ENCODE measurements around the gene OR2G2. TPM values are rescaled to one million over a fixed set of nuclear protein-coding genes. Genes with fewer than 3 reads are reported as not detected.
A peak's percentile ranks its signal among the peaks of the same experiment; 100 is the strongest.

The OR2G2 gene, protein sequence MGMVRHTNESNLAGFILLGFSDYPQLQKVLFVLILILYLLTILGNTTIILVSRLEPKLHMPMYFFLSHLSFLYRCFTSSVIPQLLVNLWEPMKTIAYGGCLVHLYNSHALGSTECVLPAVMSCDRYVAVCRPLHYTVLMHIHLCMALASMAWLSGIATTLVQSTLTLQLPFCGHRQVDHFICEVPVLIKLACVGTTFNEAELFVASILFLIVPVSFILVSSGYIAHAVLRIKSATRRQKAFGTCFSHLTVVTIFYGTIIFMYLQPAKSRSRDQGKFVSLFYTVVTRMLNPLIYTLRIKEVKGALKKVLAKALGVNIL
- not detected for total RNA-seq (ENCODE audit: insufficient read depth, low replicate concordance)

DNA sequence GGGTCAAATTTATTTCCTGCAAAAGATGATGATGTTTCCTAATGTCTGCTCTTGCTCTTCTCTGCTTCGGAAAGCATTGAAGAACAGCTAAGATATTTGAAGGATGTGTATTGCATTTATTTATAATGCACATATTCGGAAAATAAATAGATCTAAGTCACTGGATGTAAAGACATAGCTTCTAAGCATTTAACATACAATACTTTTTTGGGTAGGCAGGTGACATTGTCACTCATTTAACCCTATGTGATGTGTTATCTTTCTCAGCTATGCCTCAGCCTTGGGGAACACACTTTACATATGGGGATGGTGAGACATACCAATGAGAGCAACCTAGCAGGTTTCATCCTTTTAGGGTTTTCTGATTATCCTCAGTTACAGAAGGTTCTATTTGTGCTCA is at the start of gene OR2G2:
OR2G2 (plus strand) TSS at position 301 of the 400 bp plus-strand sequence; CDS start at position 301, 0 bp downstream.
- DNase-seq (ENCODE audit: low spot score), result no peak

DNA sequence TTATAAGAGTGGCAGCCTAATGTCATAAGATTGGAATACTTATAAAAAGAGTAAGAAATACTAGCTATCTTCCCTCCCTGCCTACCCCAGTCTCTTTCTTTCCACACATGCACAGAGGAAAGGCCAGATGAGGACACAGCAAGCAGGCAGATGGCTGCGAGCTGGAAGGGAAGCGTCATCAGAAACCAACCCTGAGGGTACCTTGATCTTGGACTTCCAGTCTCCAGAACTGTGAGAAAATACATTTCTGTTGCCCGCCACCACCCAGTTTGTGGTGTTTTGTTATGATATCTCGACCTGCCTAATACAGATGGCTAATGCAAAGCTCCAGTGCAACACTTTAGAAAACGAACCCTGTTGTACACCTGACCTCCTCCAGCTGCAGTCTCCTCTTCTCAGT is 49.6 kb upstream of the OR2G2 start:
- DNase-seq (ENCODE audit: low spot score), result no peak

DNA sequence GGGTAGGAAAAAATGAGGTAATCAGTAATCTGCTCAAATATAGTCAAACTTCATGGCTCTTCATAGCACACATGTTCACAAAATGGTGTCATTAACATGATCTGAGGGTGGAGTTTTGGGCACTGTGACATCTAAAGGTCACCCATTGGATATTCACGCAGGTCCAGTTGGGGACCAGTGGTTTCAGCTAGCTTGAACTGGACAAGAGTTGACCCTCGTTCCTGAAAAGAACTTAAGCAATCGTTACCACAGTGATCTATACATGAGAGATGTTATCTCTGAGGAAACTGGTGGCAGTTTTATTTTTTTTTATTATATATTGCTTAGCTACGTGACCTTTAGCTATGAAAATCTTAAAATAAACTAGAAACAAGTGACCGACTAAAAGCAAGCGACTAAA is 48.9 kb upstream of the OR2G2 start:
- DNase-seq (ENCODE audit: low spot score), result no peak

DNA sequence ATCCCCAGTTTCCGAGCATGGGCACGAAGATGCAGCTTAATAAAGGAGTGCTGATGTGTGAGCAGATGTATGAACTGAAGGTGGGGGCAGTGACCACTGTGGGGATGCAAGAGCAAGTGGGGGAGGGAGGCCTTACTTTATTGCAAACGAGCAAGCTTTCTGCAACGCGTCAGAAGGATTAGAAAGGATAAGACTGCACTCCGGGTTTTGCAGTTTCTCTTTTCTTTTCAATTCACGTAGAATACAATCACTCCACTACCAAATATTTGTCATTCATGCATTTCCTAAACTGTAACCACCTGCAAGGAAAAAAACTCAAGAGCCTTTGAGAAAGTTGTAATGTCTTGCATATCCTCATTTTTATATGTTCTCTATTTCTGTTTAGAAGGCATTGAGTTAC is 47.6 kb upstream of the OR2G2 start:
- peak; percentile 47 for DNase-seq (ENCODE audit: low spot score)

DNA sequence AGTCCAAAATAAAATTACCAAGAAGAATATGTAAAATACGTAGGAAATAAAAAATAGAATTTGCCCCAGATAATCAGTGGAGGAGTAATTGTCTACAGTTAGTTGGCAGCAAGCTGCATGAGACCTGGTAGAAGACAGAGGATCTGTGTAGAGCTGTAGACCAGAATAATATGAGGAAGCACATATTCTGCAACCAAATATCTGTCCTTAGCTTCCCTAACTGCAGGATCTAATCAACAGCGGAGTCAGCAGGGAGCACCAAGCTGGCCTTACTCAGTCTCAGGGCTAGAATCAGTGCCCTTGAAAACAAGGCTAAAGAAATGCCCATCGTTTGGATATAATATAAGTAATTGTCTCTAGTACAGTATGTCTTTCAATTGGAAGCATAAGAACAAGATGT is 45.3 kb upstream of the OR2G2 start:
- DNase-seq (ENCODE audit: low spot score), result no peak

DNA sequence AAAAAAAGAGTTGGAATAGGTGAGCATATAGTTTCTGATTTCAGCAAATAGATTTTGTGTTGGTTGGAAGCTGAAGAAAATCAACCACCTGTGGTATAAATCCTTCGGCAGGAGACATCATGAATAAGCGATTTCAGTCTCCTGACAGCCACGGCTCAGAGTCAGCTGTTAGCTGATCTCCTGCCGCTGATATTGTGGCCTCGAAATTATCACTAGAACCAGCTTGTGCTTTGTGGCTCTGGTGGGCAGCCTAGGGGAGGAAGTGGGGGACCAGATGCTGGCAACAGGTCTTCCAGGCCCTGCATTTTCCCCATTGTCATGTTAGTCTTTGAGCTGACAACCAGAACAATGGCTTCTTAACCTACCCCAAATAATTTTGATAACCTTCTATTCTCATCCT is 40.1 kb upstream of the OR2G2 start:
- no peak for DNase-seq (ENCODE audit: low spot score)

DNA sequence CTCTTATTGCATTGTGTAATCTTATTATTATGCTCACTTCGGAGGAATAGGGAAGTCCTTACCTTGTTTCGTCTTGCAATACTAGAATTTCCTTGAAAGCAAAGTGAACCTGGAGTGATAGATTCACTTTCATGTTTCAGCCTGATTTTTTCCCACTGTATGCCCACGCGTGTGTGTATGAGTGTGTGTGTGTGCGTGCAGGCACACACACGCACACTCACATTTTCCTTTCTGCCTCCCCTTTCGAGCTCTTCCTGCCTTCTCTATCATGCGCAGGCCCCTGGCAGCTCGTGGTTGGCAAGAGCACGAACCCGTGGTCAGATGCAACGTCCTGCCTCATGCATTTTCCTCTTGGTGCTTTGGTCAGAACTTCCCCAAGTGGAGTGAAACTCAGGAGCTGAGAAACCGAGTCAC is 39.4 kb upstream of the OR2G2 start, which contains the start of gene GCSAML:
GCSAML (plus strand) TSS at position 366 of the 414 bp plus-strand sequence. CDS start 58 bp downstream, outside the sequence.
- DNase-seq (ENCODE audit: low spot score), result no peak

DNA sequence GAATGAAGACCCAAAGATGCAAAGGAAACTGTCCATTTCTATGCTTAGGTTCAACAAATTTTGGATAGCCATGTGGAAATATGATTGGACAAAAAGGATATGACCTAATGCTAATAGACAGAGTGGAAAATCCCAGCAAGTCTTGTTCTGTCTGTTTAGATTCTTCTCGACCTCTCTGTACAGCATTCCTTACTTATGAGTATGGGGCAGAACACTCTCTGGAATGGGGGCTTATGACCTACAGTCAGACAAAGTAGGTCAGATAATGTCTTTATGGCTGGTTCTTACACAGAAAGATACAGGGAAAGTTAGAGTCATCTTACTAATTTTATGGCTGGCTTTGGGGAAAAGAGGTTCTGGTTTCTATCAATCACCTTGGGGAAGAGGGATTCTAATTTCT is 36.4 kb upstream of the OR2G2 start:
- DNase-seq (ENCODE audit: low spot score), result peak; percentile 90

DNA sequence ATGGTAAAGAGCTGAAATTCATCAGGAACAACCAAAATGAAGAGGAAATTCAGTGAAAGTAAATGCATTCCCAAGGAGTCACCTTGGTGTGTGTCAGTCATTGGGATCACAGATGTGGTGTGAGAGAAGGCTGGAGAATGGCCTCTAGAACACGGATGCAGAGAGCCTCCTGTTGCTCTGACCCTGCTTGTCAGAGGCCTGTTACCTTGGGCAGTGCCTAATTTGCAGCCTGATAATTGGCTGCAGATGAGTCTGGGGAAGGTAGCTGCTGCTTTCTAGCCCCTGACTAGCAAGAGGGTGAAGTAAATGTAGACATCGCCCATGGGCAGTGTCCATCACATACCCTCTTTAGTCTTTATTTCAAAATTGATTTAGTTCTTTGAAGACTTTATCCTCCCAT is 35.9 kb upstream of the OR2G2 start:
- no peak for DNase-seq (ENCODE audit: low spot score)

DNA sequence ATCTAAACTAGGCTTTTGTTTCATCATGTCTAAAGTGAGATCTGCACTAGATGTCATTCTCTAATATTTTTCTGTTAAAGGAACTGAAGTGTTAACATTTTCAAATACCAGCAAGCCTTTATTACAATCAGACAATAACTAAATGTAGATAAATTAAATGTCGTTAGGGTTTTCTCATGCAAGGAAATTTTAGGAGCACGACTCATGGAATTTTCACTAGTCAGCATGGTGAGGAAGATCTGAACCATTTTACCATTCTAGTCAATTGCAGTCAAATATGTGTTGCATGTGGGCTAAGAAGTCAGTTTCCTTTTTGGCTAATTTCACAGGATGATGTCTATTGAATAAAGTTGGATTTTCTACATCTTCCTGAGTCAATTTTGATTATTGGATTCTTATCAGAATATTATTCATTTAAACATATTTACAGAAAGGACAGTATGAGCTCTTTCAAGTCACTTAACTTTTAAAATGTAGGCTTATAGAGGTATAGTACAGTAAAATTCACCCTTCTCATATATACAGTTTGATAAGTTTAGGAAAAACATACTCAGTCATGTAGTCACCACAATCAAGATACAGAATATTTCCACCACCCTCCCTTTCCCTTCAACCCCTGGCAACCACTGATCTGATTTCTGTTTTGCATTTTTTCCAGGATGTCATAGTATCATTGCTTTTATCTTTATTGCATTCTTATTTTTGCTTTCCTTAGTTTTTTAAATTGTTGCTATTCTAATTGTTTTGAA is 30.1 kb upstream of the OR2G2 start:
- DNase-seq (ENCODE audit: low spot score), result peak; percentile 20

DNA sequence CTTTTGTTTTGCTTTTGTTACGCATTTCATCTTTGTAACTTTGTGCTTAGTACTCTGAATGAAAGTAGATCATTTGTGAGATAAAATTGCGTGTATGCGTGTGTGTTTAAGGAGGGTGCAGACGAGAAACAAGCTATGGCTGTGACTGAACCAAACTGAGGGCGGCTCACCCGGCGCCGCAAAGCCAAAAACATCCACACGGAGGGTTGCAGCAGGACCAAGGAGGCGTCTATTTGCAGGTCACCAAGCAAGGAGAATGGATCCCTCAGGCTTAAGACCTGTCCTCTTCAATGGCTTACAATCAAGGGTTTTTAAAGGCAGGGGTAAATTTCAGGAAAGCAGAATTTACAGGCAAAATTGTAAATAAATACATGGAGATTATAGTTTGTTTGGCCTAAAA is 26.4 kb upstream of the OR2G2 start:
- no peak for DNase-seq (ENCODE audit: low spot score)

DNA sequence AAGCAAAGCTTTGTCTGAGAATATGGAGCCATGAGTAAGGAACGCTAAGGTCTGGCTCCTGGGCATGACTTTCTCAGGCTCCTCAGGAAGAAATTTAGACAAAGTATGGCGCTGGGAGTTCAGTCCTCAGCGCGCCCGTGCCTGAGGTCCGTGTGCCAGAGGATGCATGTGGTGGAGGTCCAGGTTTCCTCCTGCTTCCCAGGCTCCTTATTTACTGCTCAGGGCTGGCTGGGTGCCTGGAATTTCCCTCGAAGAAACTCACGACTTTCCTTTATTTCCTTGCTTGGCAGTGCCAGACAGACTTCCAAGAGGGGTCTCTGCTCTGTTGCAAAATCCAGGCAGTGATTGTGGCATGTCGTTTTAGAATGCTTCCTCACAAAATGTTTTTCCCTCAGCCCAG is 26.0 kb upstream of the OR2G2 start:
- DNase-seq (ENCODE audit: low spot score), result no peak

DNA sequence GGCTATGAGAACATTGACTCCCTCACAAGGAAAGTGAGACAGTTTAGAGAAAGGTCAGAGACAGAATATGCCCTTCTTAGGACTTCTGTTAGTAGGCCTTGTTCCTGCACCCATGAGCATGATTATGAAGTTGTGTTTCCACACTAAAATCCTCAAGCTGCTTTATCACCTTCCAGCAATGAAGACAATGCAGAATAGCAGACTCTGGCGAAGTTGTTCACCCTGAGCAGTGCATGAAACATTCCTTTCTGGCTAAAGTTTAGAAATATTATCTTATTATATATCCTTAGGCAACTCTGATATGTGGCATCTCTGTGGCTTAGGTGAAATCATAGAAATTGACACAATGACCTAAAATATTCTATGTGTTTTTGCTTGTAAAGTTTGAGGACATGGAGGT is 13.9 kb upstream of the OR2G2 start:
- no peak for DNase-seq (ENCODE audit: low spot score)

DNA sequence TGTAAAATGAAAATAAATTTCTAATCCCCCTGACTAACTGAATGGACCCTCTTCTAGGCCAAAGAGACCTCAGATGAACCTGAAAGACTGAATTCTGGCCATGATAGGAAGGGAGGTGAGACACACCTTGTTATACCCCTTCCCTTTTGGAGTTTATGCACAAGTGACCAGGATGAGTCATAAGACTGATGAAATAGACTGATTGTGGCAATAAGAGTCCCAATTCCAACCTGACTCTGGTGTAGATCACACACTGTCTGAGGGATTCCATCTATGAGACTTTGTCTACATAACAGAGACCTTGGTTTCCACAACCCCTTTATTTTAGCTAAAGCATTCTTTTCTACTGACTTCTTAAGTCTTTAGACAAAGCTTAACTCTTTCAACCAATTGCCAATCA is 13.5 kb upstream of the OR2G2 start:
- DNase-seq (ENCODE audit: low spot score), result no peak

DNA sequence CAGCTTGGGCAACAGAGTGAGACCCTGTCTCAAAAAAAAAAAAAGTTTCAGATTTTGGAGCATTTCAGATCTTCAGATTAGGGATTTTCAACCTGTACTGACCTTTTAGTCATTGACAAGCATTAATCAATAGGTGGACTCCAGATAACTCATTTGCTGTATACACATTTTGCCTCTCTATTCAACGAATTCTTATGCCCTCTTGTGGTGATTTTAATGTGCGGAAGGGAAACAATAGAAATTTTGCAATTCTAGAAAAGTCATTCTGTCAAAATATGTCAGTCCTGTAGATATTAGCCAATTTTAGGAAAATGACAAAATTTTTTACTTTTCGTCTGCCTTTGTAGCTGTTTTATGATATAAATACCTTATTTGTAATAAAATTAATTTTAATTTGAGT is 11.6 kb upstream of the OR2G2 start:
- peak; percentile 29 for DNase-seq (ENCODE audit: low spot score)

DNA sequence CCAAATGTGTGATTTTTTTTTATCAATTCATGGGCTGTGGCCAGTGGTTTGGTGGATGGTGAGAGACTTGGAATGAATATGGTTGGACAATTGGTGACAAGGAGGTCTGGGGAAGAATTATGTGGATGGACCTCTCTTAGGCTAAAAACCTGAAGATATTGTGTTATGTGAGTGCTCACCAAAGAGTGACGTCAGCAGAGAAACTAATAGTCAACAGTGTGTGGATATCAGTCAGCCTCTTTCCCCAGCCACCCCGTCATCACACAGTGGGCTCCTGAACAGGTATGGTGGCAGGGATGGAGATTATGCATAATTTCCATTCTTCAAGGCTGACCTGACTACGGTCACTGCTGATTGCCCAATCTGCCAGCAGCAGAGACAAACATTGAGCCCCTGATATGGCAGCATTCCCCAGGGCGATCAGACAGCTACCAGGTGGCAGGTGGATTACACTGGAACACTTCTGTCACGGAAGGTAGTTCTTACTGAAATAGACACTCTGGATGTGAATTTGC is 9.2 kb upstream of the OR2G2 start:
- DNase-seq (ENCODE audit: low spot score), result no peak

DNA sequence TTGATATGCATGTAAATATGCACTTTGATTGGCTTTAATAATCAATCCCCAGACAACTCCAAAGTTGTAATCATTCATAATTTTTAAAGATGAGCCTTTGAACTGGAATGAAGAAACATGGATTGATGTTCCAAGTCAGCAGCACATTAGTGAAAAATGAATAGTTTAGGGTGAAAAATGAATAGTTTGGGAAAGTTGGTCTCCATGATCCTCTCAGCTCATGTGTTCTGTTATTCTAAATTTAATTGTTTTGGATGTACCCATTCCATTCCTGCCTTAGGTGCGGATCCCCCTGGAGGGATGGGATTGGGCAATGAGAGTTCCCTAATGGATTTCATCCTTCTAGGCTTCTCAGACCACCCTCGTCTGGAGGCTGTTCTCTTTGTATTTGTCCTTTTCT is 17.1 kb downstream of the OR2G2 start, which contains the start of gene OR2G3:
OR2G3 (plus strand) TSS at position 301 of the 400 bp plus-strand sequence; CDS start at position 301, 0 bp downstream.
- DNase-seq (ENCODE audit: low spot score), result no peak

DNA sequence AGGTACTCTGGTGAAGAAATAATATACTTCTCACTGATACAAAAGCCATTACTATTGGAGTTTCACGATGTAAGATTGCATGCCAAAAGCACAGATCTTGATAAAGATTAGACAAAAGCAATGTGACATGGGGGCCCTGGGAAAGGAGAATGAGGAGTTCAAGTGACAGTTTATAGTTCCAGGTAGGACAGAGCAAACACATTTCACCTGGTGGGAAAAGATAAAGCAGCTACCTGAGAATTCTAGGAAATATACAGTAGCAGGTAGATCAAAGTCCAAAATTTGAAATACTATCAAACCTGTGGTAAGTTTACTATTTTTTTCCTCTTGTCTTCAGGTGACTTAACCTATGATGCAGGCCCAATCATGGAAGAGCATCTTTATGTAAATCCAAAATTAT is 25.2 kb downstream of the OR2G2 start:
- DNase-seq (ENCODE audit: low spot score), result no peak

DNA sequence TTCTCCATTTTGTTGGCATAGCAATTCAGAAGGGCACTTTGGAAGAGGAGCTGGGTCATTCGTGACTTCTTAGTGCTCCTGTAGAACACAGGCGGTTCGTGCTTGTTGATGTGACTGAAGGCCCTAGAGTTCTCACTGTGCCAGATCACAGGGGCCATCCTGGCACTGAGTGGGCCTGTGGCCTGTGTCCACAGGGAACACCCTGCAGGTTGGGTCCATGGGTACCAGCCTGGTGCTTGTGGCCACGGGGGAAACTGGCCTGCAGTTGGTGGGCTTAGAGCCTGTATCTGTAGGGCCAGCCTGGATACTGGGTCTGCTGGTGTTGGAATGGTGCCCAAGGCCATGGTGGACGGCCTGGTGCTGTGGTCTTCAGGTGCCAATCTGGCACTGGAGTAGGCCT is 26.5 kb downstream of the OR2G2 start:
- DNase-seq (ENCODE audit: low spot score), result no peak

DNA sequence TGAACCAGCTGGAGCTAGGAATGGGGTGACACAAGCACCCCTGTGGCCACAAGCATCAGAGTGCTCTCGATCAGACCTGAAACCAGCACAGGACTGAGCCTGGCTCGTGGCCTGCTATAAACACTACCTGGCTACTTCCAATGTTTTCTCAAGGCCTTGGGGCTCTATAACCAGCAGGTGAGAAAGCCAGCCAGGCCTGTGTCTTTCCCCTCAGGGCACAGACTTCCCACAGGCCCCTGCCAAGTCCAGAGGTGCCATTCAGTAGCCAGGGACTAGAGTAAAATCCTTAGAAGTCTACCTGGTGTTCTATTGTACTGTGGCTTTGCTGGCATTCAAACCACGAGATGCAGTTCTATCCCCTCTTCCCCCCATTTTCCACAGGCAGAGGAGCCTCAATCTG is 39.8 kb downstream of the OR2G2 start:
- DNase-seq (ENCODE audit: low spot score), result no peak

DNA sequence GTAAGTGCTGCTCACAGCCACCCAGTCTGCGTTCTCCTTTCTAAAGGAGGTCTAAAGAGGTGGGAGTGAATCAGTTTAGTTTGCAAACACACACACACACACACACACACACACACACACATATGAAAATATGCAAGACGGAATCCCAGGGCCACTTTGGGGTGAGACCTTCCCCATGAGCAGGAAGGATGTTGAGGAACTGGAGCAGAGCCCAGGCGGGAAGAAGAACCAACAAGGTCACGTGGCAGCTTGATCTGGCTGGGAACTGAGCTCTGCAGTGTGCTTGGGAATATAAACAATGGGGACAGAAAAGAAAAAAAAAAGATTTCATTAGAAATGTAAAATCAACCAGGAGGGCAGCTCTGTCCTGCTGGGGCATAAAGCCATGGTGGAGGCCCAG is 49.9 kb downstream of the OR2G2 start:
- no peak for DNase-seq (ENCODE audit: low spot score)

DNA sequence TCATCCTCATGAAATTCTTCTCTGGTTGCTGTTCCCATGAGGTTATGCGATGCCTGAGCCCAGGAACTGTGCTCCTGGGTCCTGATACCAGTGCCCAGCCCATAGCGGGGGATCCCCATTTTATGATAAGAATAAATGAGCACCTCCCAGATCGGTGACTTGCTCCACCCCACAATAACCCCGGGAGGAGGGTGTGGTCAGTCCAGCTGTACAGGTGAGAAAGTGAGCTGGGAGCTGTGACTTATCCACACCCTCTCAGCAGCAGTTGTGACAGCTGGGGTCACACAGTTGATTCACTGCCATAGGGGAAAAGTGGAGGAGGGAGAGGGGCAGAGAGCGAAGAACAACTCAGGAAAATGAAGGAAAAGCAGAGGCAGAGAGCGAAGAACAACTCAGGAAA is 50.6 kb downstream of the OR2G2 start:
- DNase-seq (ENCODE audit: low spot score), result no peak

All from umbilical cord (tissue), 2 donors.